K562 (cell line): Measurements from ENCODE around the gene OTOP1. TPM values are rescaled to one million over a fixed set of nuclear protein-coding genes. Genes with fewer than 3 reads are reported as not detected.

Source experiments
- ATAC-seq: fragments of 200-7000 bp; cut with Tn5 transposase; 3 replicates; pipeline ENCODE4 v1.9.1; 2020; ENCODE audit warnings: moderate library complexity
- BruUV-seq: library from RNA; stranded (reverse); fragments of 400-500 nt; replicated peaks from 2 replicates; lab custom pipeline; 2021; lab: Mats Ljungman, UMichigan
- CTCF ChIA-PET: fragments of 300-600 bp; formaldehyde crosslinking; extraction: SDS; loops from one replicate; lab custom pipeline; 2021; ENCODE audit warnings: low intra/inter-chr PET ratio; lab: Yijun Ruan, JAX
- POLR2A ChIA-PET: fragments of 300-600, 350-650 bp; sonication (Branson Sonifier 250); formaldehyde crosslinking; extraction: SDS; loops from one replicate; lab custom pipeline; 2021; ENCODE audit warnings: antibody characterized with exemption, inconsistent platforms; lab: Yijun Ruan, JAX
- DNase-seq, 4 experiments: peaks; one replicate each; pipeline versions ENCODE4 v3.0.0 to v3.0.0-alpha.2; 2011 to 2018; ENCODE audit warnings: low spot score in 3 of 4, mixed read lengths in 3 of 4; ENCODE audit errors: extremely low read depth in 1 of 4
- FAIRE-seq: peaks from 2 replicates; lab custom pipeline; 2011; peaks lifted over from hg19 to GRCh38; lab: Jason Lieb, UNC
- H2AFZ ChIP-seq: 2 replicates; pipeline ENCODE4 v1.6.0; 2011; ENCODE audit warnings: low read depth, low read length, control low read depth, inconsistent platforms
- H3K27ac ChIP-seq: fragments of 200-600 bp; 3 replicates; pipeline ENCODE4 v1.8.0; 2011; ENCODE audit warnings: low read depth, mild to moderate bottlenecking, control low read depth, inconsistent platforms, low read length, moderate library complexity, mixed read lengths; ENCODE audit errors: extremely low read depth
- H3K27me3 ChIP-seq, 2 experiments: fragments of 300-600 bp in 1 of 2; 2 replicates in 1 of 2; 3 replicates in 1 of 2; pipeline versions ENCODE4 v1.6.0 to v1.8.0; 2011; ENCODE audit warnings: inconsistent platforms in 2 of 2, low read length in 2 of 2, mild to moderate bottlenecking in 1 of 2, mixed read lengths in 1 of 2, moderate library complexity in 1 of 2; ENCODE audit not compliant: control insufficient read depth in 2 of 2, insufficient read depth in 2 of 2
- H3K36me3 ChIP-seq: fragments of 300-600 bp; 3 replicates; pipeline ENCODE4 v1.8.0; 2011; ENCODE audit warnings: mild to moderate bottlenecking, low read length, inconsistent platforms; ENCODE audit not compliant: control insufficient read depth, insufficient read depth
- H3K4me1 ChIP-seq, 2 experiments: fragments of 200-600 bp in 1 of 2; replicated peaks in 1 of 2; 2 replicates in 1 of 2; 3 replicates in 1 of 2; pipeline versions ENCODE4 v1.5.1 to v1.8.0; 2011; ENCODE audit warnings: inconsistent platforms in 2 of 2, low read length in 2 of 2, mild to moderate bottlenecking in 1 of 2, mixed read lengths in 1 of 2, moderate library complexity in 1 of 2; ENCODE audit not compliant: control insufficient read depth in 2 of 2, insufficient read depth in 2 of 2
- H3K4me2 ChIP-seq: 2 replicates; pipeline ENCODE4 v1.6.1; 2011; ENCODE audit warnings: low read length, control low read depth, inconsistent platforms, mixed read lengths; ENCODE audit not compliant: insufficient read depth
- H3K4me3 ChIP-seq: fragments of 200-600 bp; sonication (generic), shearing (Covaris generic); 2 replicates; pipeline ENCODE4 v1.5.1; 2016; ENCODE audit warnings: control low read depth, inconsistent platforms
- H3K79me2 ChIP-seq: fragments of 200-600 bp; 3 replicates; pipeline ENCODE4 v1.8.0; 2011; ENCODE audit warnings: low read length, inconsistent platforms; ENCODE audit not compliant: control insufficient read depth, insufficient read depth
- H3K9ac ChIP-seq, 2 experiments: 2 replicates each; pipeline versions ENCODE4 v1.6.0 to v1.6.1; 2011; ENCODE audit warnings: low read depth in 2 of 2, low read length in 2 of 2, control low read depth in 1 of 2, inconsistent platforms in 1 of 2, mild to moderate bottlenecking in 1 of 2, mixed read lengths in 1 of 2; ENCODE audit not compliant: insufficient read depth in 1 of 2
- H3K9me1 ChIP-seq: one replicate; pipeline ENCODE4 v1.6.0; 2011; ENCODE audit warnings: inconsistent platforms, mild to moderate bottlenecking, low read length, moderate library complexity; ENCODE audit not compliant: control insufficient read depth, insufficient read depth
- H3K9me3 ChIP-seq: replicated peaks from 2 replicates; pipeline ENCODE4 v1.5.1; 2011; ENCODE audit warnings: low read depth, low read length, inconsistent platforms; ENCODE audit not compliant: control insufficient read depth, insufficient read depth
- H4K20me1 ChIP-seq: replicated peaks from 2 replicates; pipeline ENCODE4 v1.6.1; 2011; ENCODE audit warnings: low read length, inconsistent platforms, mixed read lengths; ENCODE audit not compliant: control insufficient read depth, insufficient read depth
- CBX3 ChIP-seq, 2 experiments: IDR thresholded peaks; 1 replicate in 1 of 2; 2 replicates in 1 of 2; pipeline ENCODE4 v1.6.1; 2012; ENCODE audit warnings: inconsistent platforms in 2 of 2, low read length in 2 of 2, borderline replicate concordance in 1 of 2, control low read depth in 1 of 2
- COPS2 ChIP-seq: fragments of 450-650 bp; conservative IDR thresholded peaks from 2 replicates; pipeline ENCODE4 v1.6.1; 2016; ENCODE audit warnings: mild to moderate bottlenecking, moderate library complexity
- DNMT1 ChIP-seq: fragments of 450-650 bp; IDR thresholded peaks from 2 replicates; pipeline ENCODE4 v1.6.1; 2016; ENCODE audit warnings: antibody characterized with exemption, mild to moderate bottlenecking
- ELF4 ChIP-seq: fragments of 450-650 bp; formaldehyde crosslinking; IDR thresholded peaks from 2 replicates; pipeline ENCODE4 v1.4.0; 2022; ENCODE audit warnings: missing genetic modification characterization
- FOXJ3 ChIP-seq: sonication (generic); formaldehyde crosslinking; IDR thresholded peaks from 2 replicates; pipeline ENCODE4 v1.4.0; 2020; ENCODE audit warnings: mild to moderate bottlenecking, missing genetic modification reagents
- HDAC2 ChIP-seq: fragments of 450-650 bp; IDR thresholded peaks from 2 replicates; pipeline ENCODE4 v1.6.1; 2016; ENCODE audit warnings: mild to moderate bottlenecking
- KDM2B ChIP-seq: fragments of 250-450 bp; sonication (Bioruptor Pico); IDR thresholded peaks from 2 replicates; pipeline ENCODE4 v1.8.0; 2021; ENCODE audit warnings: mild to moderate bottlenecking, moderate library complexity
- MAFF ChIP-seq: IDR thresholded peaks from 2 replicates; pipeline ENCODE4 v1.6.1; 2012; ENCODE audit warnings: low read length, improper control_type of control experiment
- NFE2L1 ChIP-seq: fragments of 450-650 bp; IDR thresholded peaks from 2 replicates; pipeline ENCODE4 v1.6.1; 2016; ENCODE audit warnings: missing genetic modification characterization, low read depth, mild to moderate bottlenecking, missing compliant biosample characterization, moderate library complexity, borderline replicate concordance
- NFXL1 ChIP-seq: fragments of 450-650 bp; formaldehyde crosslinking; IDR thresholded peaks from 2 replicates; pipeline ENCODE4 v1.4.0; 2021; ENCODE audit warnings: mild to moderate bottlenecking
- NR4A1 ChIP-seq, 2 experiments: fragments of 250-450 bp in 1 of 2; fragments of 450-650 bp in 1 of 2; sonication (Bioruptor Pico) in 1 of 2; IDR thresholded peaks; 2 replicates each; pipeline versions ENCODE4 v1.4.0 to v1.6.1; 2016 to 2020; ENCODE audit warnings: mild to moderate bottlenecking in 2 of 2, missing compliant biosample characterization in 1 of 2, missing genetic modification characterization in 1 of 2, moderate library complexity in 1 of 2
- OTX1 ChIP-seq: fragments of 450-650 bp; formaldehyde crosslinking; IDR thresholded peaks from 2 replicates; pipeline ENCODE4 v1.4.0; 2022; ENCODE audit warnings: mild to moderate bottlenecking
- PHF8 ChIP-seq: fragments of 200-600 bp; sonication (generic); IDR thresholded peaks from 2 replicates; pipeline ENCODE4 v1.6.1; 2012; ENCODE audit warnings: mixed run types, mild to moderate bottlenecking, inconsistent platforms, low read length, moderate library complexity, borderline replicate concordance
- RBM17 ChIP-seq: fragments of 200-400 bp; formaldehyde crosslinking; IDR thresholded peaks from 2 replicates; pipeline ENCODE4 v1.6.1; 2017; ENCODE audit warnings: low read depth, mild to moderate bottlenecking, low read length, borderline replicate concordance
- ZNF408 ChIP-seq: fragments of 250-450 bp; sonication (Bioruptor Pico); IDR thresholded peaks from 2 replicates; pipeline ENCODE4 v1.4.0; 2020; ENCODE audit warnings: low read depth, mild to moderate bottlenecking, moderate library complexity
- WGBS: fragments of 100-300 bp; shearing (Covaris generic); methylation state at CpG from one replicate; pipeline ENCODE4 v1.1.6; 2016; ENCODE audit warnings: low coverage, mixed read lengths; ENCODE audit not compliant: insufficient coverage; ENCODE audit errors: missing lambda C conversion rate; 5-methylcytosine and 5-hydroxymethylcytosine counted together
- in situ Hi-C: fragments of 300-500 bp; cut with MboI; formaldehyde crosslinking; loops from 4 replicates; pipeline ENCODE4 v1.15.0; 2018; ENCODE audit warnings: inconsistent platforms, mixed read lengths
- intact Hi-C: fragments of 100-400 bp; cut with micrococcal nuclease; formaldehyde crosslinking; loops from 2 replicates; pipeline ENCODE4 v1.14.2; 2022
- polyA plus RNA-seq, 8 experiments: library from polyadenylated mRNA; depleted of rRNA in 4 of 8; stranded (reverse) in 5 of 8; unstranded in 3 of 8; fragments of >200 nt; fragmentation: Nextera tagmentation in 2 of 8; fragmentation: Illumina TruSeq in 1 of 8; extraction: Ambion mirVana in 2 of 8; extraction: Trizol in 1 of 8; gene quantifications; 2 replicates each; pipeline versions ENCODE4 v1.2.1 to v1.2.3, GENCODE V29; 2011 to 2014; ENCODE audit warnings: inconsistent platforms in 1 of 8, missing spikeins in 1 of 8
- total RNA-seq, 7 experiments: library from RNA; depleted of rRNA in 6 of 7; stranded (reverse); fragments of >200 nt in 6 of 7; fragmentation: Illumina TruSeq in 2 of 7; extraction: Trizol in 2 of 7; gene quantifications; 2 replicates each; pipeline versions ENCODE4 v1.2.1 to v1.2.3, GENCODE V29; 2011 to 2021; ENCODE audit warnings: low replicate concordance in 1 of 7
- TF ChIP-seq, protein P1 (sequence below): sonication (generic); formaldehyde crosslinking; IDR thresholded peaks from 2 replicates; pipeline ENCODE4 v1.8.0; 2023; ENCODE audit warnings: mild to moderate bottlenecking, missing genetic modification reagents
- TF ChIP-seq, protein P2 (sequence below): fragments of 450-650 bp; formaldehyde crosslinking; IDR thresholded peaks from 2 replicates; pipeline ENCODE4 v1.4.0; 2022; ENCODE audit warnings: missing genetic modification characterization
- TF ChIP-seq, protein P3 (sequence below), 3 experiments: fragments of 200-800 bp in 1 of 3; fragments of 250-450 bp in 1 of 3; fragments of 450-650 bp in 1 of 3; sonication (Bioruptor Pico) in 1 of 3; sonication (Bioruptor generic) in 1 of 3; formaldehyde crosslinking in 1 of 3; IDR thresholded peaks; 2 replicates each; pipeline versions ENCODE4 v1.6.1 to v1.8.0; 2016 to 2022; ENCODE audit warnings: mild to moderate bottlenecking in 2 of 3, missing genetic modification characterization in 2 of 3, missing compliant biosample characterization in 1 of 3, moderate library complexity in 1 of 3

OTOP1 gene
- total and polyA plus RNA-seq, 9 of the 15 experiments (the other 6 are each of a cell fraction or from before 2014, with no cell fraction given): not detected

GRCh38 chr4:4185528-4185927 is 41.2 kb downstream of the OTOP1 start:
- Histone ChIP-seq H3K4me2 (no peak overlapping the region), H3K27ac (no peak overlapping the region), H3K9me3 (no peaks in the 10 kb centered on the region), H4K20me1 (no peaks in the 10 kb centered on the region), H3K79me2 (no peaks in the 10 kb centered on the region), H3K36me3 (no peaks in the 10 kb centered on the region), H2AFZ (no peak overlapping the region), H3K27me3 (peaks cover 0 to 28% of the 10 kb centered on the region in 2 experiments; a peak in 4 of 5 replicates), H3K4me1 (no peaks in the 10 kb centered on the region), H3K9ac (no peak overlapping the region), H3K9me1 (no peaks in the 10 kb centered on the region), H3K4me3 (no peak overlapping the region)
- FAIRE-seq (no peak), DNase-seq (no peak), ATAC-seq (no peak)
- ChIA-PET POLR2A (no interaction called here), CTCF (interaction anchor here (0.7 kb wide), 1 partner anchor 213 kb away, joined by 3 read pairs; no protein-coding TSS in a partner anchor)
- 0% methylated on average over 3 of the region's 3 CpGs for WGBS
- in situ Hi-C loops (no loop called here), intact Hi-C loops (no loop called here)
- no TSS peak for BruUV-seq
- TF ChIP-seq NFE2L1 (tag) (no peak), DNMT1 (no peak), OTX1 (no peak), NR4A1 (CRISPR knock-in tag; IDR thresholded peaks at IDR 0.05) (no peak), NR4A1 (tag; IDR thresholded peaks at IDR 0.05) (no peak), RBM17 (no peak), MAFF (peak; percentile 92), ELF4 (CRISPR knock-in tag) (no peak), NFXL1 (CRISPR knock-in tag) (no peak), KDM2B (CRISPR knock-in tag) (no peak), ZNF408 (CRISPR knock-in tag) (no peak), PHF8 (no peak), FOXJ3 (CRISPR knock-in tag) (no peak), COPS2 (no peak), HDAC2 (no peak), CBX3 (IDR thresholded peaks at IDR 0.05; ENCODE audit: borderline replicate concordance in 1 of 2, low read length in 2 of 2) (no peak)
- TF ChIP-seq, protein P1, sequence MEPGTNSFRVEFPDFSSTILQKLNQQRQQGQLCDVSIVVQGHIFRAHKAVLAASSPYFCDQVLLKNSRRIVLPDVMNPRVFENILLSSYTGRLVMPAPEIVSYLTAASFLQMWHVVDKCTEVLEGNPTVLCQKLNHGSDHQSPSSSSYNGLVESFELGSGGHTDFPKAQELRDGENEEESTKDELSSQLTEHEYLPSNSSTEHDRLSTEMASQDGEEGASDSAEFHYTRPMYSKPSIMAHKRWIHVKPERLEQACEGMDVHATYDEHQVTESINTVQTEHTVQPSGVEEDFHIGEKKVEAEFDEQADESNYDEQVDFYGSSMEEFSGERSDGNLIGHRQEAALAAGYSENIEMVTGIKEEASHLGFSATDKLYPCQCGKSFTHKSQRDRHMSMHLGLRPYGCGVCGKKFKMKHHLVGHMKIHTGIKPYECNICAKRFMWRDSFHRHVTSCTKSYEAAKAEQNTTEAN (CRISPR knock-in tag): no peak
- TF ChIP-seq, protein P2, sequence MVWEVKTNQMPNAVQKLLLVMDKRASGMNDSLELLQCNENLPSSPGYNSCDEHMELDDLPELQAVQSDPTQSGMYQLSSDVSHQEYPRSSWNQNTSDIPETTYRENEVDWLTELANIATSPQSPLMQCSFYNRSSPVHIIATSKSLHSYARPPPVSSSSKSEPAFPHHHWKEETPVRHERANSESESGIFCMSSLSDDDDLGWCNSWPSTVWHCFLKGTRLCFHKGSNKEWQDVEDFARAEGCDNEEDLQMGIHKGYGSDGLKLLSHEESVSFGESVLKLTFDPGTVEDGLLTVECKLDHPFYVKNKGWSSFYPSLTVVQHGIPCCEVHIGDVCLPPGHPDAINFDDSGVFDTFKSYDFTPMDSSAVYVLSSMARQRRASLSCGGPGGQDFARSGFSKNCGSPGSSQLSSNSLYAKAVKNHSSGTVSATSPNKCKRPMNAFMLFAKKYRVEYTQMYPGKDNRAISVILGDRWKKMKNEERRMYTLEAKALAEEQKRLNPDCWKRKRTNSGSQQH: no peak
- TF ChIP-seq, protein P3, sequence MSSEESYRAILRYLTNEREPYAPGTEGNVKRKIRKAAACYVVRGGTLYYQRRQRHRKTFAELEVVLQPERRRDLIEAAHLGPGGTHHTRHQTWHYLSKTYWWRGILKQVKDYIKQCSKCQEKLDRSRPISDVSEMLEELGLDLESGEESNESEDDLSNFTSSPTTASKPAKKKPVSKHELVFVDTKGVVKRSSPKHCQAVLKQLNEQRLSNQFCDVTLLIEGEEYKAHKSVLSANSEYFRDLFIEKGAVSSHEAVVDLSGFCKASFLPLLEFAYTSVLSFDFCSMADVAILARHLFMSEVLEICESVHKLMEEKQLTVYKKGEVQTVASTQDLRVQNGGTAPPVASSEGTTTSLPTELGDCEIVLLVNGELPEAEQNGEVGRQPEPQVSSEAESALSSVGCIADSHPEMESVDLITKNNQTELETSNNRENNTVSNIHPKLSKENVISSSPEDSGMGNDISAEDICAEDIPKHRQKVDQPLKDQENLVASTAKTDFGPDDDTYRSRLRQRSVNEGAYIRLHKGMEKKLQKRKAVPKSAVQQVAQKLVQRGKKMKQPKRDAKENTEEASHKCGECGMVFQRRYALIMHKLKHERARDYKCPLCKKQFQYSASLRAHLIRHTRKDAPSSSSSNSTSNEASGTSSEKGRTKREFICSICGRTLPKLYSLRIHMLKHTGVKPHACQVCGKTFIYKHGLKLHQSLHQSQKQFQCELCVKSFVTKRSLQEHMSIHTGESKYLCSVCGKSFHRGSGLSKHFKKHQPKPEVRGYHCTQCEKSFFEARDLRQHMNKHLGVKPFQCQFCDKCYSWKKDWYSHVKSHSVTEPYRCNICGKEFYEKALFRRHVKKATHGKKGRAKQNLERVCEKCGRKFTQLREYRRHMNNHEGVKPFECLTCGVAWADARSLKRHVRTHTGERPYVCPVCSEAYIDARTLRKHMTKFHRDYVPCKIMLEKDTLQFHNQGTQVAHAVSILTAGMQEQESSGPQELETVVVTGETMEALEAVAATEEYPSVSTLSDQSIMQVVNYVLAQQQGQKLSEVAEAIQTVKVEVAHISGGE (CRISPR knock-in tag; IDR thresholded peaks at IDR 0.05): no peak
